ENCODE measurements around the gene KRTAP5-3.
A peak's percentile ranks its signal among the peaks of the same experiment; 100 is the strongest.
"Not testable (repeated sequence)": the region's sequence is repeated elsewhere in the genome, so short reads cannot be mapped to it uniquely, and the experiment has no call there.

The KRTAP5-3 gene

DNA sequence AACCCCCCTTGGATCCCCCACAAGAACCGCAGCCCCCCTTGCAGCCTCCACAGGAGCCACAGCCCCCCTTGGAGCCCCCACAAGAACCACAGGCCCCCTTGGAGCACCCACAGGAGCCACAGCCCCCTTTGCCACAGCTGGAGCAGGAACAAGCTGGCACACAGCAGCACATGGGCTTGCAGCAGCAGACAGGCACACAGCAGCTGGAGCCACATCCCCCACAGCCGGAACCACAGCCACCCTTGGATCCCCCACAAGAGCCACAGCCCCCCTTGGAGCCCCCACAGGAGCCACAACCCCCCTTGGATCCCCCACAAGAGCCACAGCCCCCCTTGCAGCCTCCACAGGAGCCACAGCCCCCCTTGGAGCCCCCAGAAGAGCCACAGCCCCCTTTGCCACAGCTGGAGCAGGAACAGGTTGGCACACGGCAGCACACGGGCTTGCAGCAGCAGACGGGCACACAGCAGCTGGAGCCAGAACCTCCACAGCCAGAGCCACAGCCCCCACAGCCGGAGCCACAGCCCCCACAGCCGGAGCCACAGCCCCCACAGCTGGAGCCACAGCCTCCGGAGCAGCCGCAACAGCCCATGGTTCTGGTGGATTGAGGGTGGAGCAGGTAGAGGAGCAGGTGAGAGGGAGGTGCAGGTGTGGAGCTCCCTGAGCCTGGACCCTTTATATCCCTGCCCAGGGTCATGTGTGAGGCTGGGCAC, 23.4 kb downstream of the KRTAP5-3 start, which contains the start of gene KRTAP5-1:
KRTAP5-1 (minus strand) TSS at position 623 of the 710 bp plus-strand sequence; CDS start at position 589, 34 bp downstream.
- DNase-seq = peak in 2 of 3 donors; percentile 63 to 70
- H3K36me3 ChIP-seq (ENCODE audit: control insufficient read depth in 4 of 4, insufficient read depth in 4 of 4, low read length in 3 of 4); H3K4me1 ChIP-seq (ENCODE audit: control extremely low read depth in 1 of 4, control insufficient read depth in 4 of 4, insufficient read depth in 4 of 4, low read length in 3 of 4); POLR2A ChIA-PET; H3K4me3 ChIP-seq (ENCODE audit: control insufficient read depth in 1 of 7, extremely low read depth in 1 of 7, insufficient read depth in 4 of 7, low read depth in 2 of 7, low read length in 6 of 7); H3K27ac ChIP-seq (ENCODE audit: insufficient read depth in 1 of 2, low read depth in 1 of 2, low read length in 2 of 2, poor library complexity in 1 of 2, severe bottlenecking in 2 of 2): not testable (repeated sequence)
- CTCF ChIA-PET = interaction anchor here (2.1 kb wide), 1 partner anchor 8 kb away, joined by 7 read pairs; no protein-coding TSS in a partner anchor
- Histone ChIP-seq H3K27me3 (replicated peaks in 2 of 5; ENCODE audit: control insufficient read depth in 4 of 5, insufficient read depth in 5 of 5, low read length in 4 of 5) (peaks cover 0 to 59% (median 10%) of the 10 kb centered on the region in 5 experiments), H3K9me3 (ENCODE audit: control extremely low read depth in 1 of 5, control insufficient read depth in 4 of 5, insufficient read depth in 2 of 5, low read depth in 1 of 5, low read length in 4 of 5) (peaks cover 0 to 16% (median 10%) of the 10 kb centered on the region in 5 experiments)
- 42% methylated on average over 4 of the region's 9 CpGs for WGBS (ENCODE audit: insufficient coverage)

DNA sequence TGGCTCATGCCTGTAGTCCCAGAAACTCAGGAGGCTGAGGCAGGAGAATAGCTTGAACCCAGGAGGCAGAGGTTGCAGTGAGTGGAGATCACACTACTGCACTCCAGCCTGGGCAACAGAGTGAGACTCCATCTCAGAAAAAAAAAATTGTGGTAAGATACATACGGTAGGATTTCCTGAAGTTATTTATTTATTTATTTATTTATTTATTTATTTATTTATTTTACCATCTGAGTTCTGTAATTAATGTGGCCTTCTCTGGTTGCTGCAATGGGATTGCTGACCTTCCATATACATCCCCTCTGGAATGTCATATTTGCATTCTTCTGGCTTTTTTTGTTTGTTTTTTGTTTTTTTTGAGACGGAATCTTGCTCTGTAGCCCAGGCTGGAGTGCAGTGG, 25.4 kb downstream of the KRTAP5-3 start:
- H3K4me1 ChIP-seq (ENCODE audit: control extremely low read depth in 1 of 4, control insufficient read depth in 4 of 4, insufficient read depth in 4 of 4, low read length in 3 of 4); DNase-seq; H3K36me3 ChIP-seq (ENCODE audit: control insufficient read depth in 4 of 4, insufficient read depth in 4 of 4, low read length in 3 of 4); H3K27ac ChIP-seq (ENCODE audit: insufficient read depth in 1 of 2, low read depth in 1 of 2, low read length in 2 of 2, poor library complexity in 1 of 2, severe bottlenecking in 2 of 2); H3K4me3 ChIP-seq (ENCODE audit: control insufficient read depth in 1 of 7, extremely low read depth in 1 of 7, insufficient read depth in 4 of 7, low read depth in 2 of 7, low read length in 6 of 7); POLR2A ChIA-PET: not testable (repeated sequence)
- CTCF ChIA-PET = interaction anchor here (1.2 to 2.0 kb wide), 2 partner anchors 9 to 23 kb away, joined by 4 to 7 read pairs; no protein-coding TSS in a partner anchor
- Histone ChIP-seq H3K27me3 (replicated peaks in 2 of 5; ENCODE audit: control insufficient read depth in 4 of 5, insufficient read depth in 5 of 5, low read length in 4 of 5) (peaks cover 4 to 50% (median 6%) of the 10 kb centered on the region in 5 experiments), H3K9me3 (ENCODE audit: control extremely low read depth in 1 of 5, control insufficient read depth in 4 of 5, insufficient read depth in 2 of 5, low read depth in 1 of 5, low read length in 4 of 5) (peaks cover 4 to 26% (median 21%) of the 10 kb centered on the region in 5 experiments)
- no CpG with 5 or more reads among the region's 2 CpGs for WGBS (ENCODE audit: insufficient coverage)

DNA sequence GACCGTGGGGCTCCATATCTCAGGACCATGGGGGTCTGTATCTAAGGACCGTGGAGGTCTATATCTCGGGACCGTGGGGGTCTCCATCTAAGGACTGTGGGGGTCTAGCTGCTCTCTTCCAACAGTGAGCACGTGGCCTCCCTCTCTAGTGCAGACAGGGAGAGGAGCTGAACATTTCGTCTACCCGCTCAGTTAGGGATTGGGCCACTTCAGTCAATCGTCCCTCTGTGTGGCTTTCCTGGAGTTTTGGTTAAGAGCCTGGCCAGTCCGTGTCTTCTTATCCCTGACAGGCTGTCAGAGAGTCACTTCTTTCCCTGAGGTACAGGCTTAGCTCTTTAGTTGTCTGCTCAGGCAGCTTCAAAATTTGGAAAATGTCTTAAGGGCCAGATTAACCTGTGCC, 26.3 kb downstream of the KRTAP5-3 start:
- WGBS (ENCODE audit: insufficient coverage) = 90% methylated on average over 9 of the region's 9 CpGs
- H3K27me3 ChIP-seq (replicated peaks in 2 of 5; ENCODE audit: control insufficient read depth in 4 of 5, insufficient read depth in 5 of 5, low read length in 4 of 5) = peaks cover 4 to 49% (median 6%) of the 10 kb centered on the region in 5 experiments
- CTCF ChIA-PET = interaction anchor here (1.2 to 2.0 kb wide), 2 partner anchors 8 to 22 kb away, joined by 4 to 7 read pairs; no protein-coding TSS in a partner anchor

DNA sequence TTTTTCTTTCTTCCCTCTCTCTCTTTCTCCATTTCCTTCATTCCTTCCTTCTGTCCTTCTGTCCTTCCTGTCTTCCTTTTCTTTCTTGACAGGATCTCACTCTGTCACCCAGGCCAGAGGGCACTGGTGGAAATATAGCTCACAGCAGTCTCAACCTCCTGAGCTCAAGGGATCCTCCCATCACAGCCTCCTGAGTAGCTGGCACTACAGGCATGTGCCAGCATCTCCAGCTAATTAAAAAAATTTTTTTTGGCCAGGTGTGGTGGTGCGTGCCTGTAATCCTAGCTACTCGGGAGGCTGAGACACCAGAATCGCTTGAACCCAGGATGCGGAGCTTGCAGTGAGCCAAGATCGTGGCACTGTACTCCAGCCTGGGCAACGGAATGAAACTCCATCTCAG, 31.4 kb downstream of the KRTAP5-3 start:
- Histone ChIP-seq H3K4me3 (ENCODE audit: control insufficient read depth in 1 of 7, extremely low read depth in 1 of 7, insufficient read depth in 4 of 7, low read depth in 2 of 7, low read length in 6 of 7) (no peak overlapping the region), H3K9me3 (ENCODE audit: control extremely low read depth in 1 of 5, control insufficient read depth in 4 of 5, insufficient read depth in 2 of 5, low read depth in 1 of 5, low read length in 4 of 5) (peaks cover 4 to 22% (median 16%) of the 10 kb centered on the region in 5 experiments), H3K4me1 (ENCODE audit: control extremely low read depth in 1 of 4, control insufficient read depth in 4 of 4, insufficient read depth in 4 of 4, low read length in 3 of 4) (peaks cover 0 to 21% (median 12%) of the 10 kb centered on the region in 4 experiments), H3K27me3 (replicated peaks in 2 of 5; ENCODE audit: control insufficient read depth in 4 of 5, insufficient read depth in 5 of 5, low read length in 4 of 5) (peaks cover 4 to 65% (median 13%) of the 10 kb centered on the region in 5 experiments), H3K27ac (ENCODE audit: insufficient read depth in 1 of 2, low read depth in 1 of 2, low read length in 2 of 2, poor library complexity in 1 of 2, severe bottlenecking in 2 of 2) (no peak overlapping the region), H3K36me3 (ENCODE audit: control insufficient read depth in 4 of 4, insufficient read depth in 4 of 4, low read length in 3 of 4) (no peaks in the 10 kb centered on the region)
- 86% methylated on average over 5 of the region's 6 CpGs for WGBS (ENCODE audit: insufficient coverage)
- ChIA-PET CTCF (interaction anchor here (1.1 to 2.4 kb wide), 6 partner anchors 9 to 61 kb away, joined by 3 to 8 read pairs (median 4); partner anchors contain the start of gene KRTAP5-1), POLR2A (no interaction called here)
- no peak for DNase-seq

More for the DNA sequence above, 26.3 kb downstream of the KRTAP5-3 start:
- POLR2A ChIA-PET = no interaction called here
- Histone ChIP-seq H3K9me3 (ENCODE audit: control extremely low read depth in 1 of 5, control insufficient read depth in 4 of 5, insufficient read depth in 2 of 5, low read depth in 1 of 5, low read length in 4 of 5) (peaks cover 4 to 27% (median 21%) of the 10 kb centered on the region in 5 experiments), H3K36me3 (ENCODE audit: control insufficient read depth in 4 of 4, insufficient read depth in 4 of 4, low read length in 3 of 4) (no peaks in the 10 kb centered on the region), H3K4me1 (ENCODE audit: control extremely low read depth in 1 of 4, control insufficient read depth in 4 of 4, insufficient read depth in 4 of 4, low read length in 3 of 4) (peaks cover 0 to 8% (median 6%) of the 10 kb centered on the region in 4 experiments), H3K27ac (ENCODE audit: insufficient read depth in 1 of 2, low read depth in 1 of 2, low read length in 2 of 2, poor library complexity in 1 of 2, severe bottlenecking in 2 of 2) (no peak overlapping the region), H3K4me3 (ENCODE audit: control insufficient read depth in 1 of 7, extremely low read depth in 1 of 7, insufficient read depth in 4 of 7, low read depth in 2 of 7, low read length in 6 of 7) (no peak overlapping the region)
- DNase-seq = no peak

DNA sequence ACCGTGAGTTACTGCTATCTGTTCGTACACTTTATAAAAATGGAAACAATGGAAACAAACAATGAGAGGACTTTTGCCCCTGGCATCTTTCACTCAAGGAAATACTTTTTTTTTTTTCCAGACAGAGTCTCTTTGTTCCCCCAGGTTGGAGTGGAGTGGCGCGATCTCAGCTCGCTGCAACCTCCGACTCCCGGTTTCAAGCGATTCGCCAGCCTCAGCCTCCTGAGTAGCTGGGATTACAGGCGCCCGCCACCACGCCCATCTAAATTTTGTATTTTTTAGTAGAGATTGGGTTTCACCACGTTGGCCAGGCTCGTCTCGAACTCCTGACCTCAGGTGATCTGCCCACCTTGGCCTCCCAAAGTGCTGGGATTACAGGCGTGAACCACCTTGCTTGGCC, 32.5 kb downstream of the KRTAP5-3 start:
- not testable (repeated sequence) for H3K36me3 ChIP-seq (ENCODE audit: control insufficient read depth in 4 of 4, insufficient read depth in 4 of 4, low read length in 3 of 4); H3K4me3 ChIP-seq (ENCODE audit: control insufficient read depth in 1 of 7, extremely low read depth in 1 of 7, insufficient read depth in 4 of 7, low read depth in 2 of 7, low read length in 6 of 7); H3K27ac ChIP-seq (ENCODE audit: insufficient read depth in 1 of 2, low read depth in 1 of 2, low read length in 2 of 2, poor library complexity in 1 of 2, severe bottlenecking in 2 of 2); DNase-seq
- H3K9me3 ChIP-seq (ENCODE audit: control extremely low read depth in 1 of 5, control insufficient read depth in 4 of 5, insufficient read depth in 2 of 5, low read depth in 1 of 5, low read length in 4 of 5) = peaks cover 4 to 17% (median 8%) of the 10 kb centered on the region in 5 experiments
- 88% methylated on average over 11 of the region's 16 CpGs for WGBS (ENCODE audit: insufficient coverage)
- ChIA-PET POLR2A (interaction anchor here (0.7 to 2.3 kb wide), 2 partner anchors 9 to 12 kb away, joined by 3 to 6 read pairs; no protein-coding TSS in a partner anchor), CTCF (interaction anchor here (0.7 to 3.0 kb wide), 5 partner anchors 11 to 1151 kb away, joined by 3 to 20 read pairs (median 6); no protein-coding TSS in a partner anchor)
- H3K4me1 ChIP-seq (ENCODE audit: control extremely low read depth in 1 of 4, control insufficient read depth in 4 of 4, insufficient read depth in 4 of 4, low read length in 3 of 4) = peaks cover 0 to 29% (median 19%) of the 10 kb centered on the region in 4 experiments
- peaks cover 4 to 68% (median 14%) of the 10 kb centered on the region in 5 experiments for H3K27me3 ChIP-seq (replicated peaks in 2 of 5; ENCODE audit: control insufficient read depth in 4 of 5, insufficient read depth in 5 of 5, low read length in 4 of 5)

DNA sequence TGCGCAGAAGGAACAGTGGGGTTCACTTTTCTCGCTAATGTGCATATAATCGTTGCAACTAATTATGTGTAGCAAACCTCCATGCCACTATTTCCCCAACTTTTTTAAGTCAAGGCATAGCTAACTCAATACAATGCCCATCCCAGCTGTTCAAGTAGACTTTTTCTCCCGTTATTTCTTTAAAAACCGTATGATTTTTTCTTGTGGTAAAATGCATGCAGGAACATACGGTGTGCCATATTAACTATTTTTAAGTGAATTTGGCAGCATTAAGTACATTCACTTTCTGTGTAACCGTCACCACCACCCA, 33.4 kb downstream of the KRTAP5-3 start:
- WGBS (ENCODE audit: insufficient coverage) = 10% methylated on average over 5 of the region's 7 CpGs
- H3K4me1 ChIP-seq (ENCODE audit: control extremely low read depth in 1 of 4, control insufficient read depth in 4 of 4, insufficient read depth in 4 of 4, low read length in 3 of 4) = peaks cover 0 to 30% (median 20%) of the 10 kb centered on the region in 4 experiments
- ChIA-PET POLR2A (interaction anchor here (1.0 to 2.3 kb wide), 2 partner anchors 11 to 22 kb away, joined by 6 read pairs; no protein-coding TSS in a partner anchor), CTCF (interaction anchor here (0.6 to 3.0 kb wide), 15 partner anchors 8 to 445 kb away, joined by 3 to 20 read pairs (median 6); no protein-coding TSS in a partner anchor)
- peaks cover 4 to 77% (median 22%) of the 10 kb centered on the region in 5 experiments for H3K27me3 ChIP-seq (replicated peaks in 2 of 5; ENCODE audit: control insufficient read depth in 4 of 5, insufficient read depth in 5 of 5, low read length in 4 of 5)
- no peak for DNase-seq
- no peak overlapping the region for H3K4me3 ChIP-seq (ENCODE audit: control insufficient read depth in 1 of 7, extremely low read depth in 1 of 7, insufficient read depth in 4 of 7, low read depth in 2 of 7, low read length in 6 of 7)
- H3K27ac ChIP-seq (ENCODE audit: insufficient read depth in 1 of 2, low read depth in 1 of 2, low read length in 2 of 2, poor library complexity in 1 of 2, severe bottlenecking in 2 of 2) = no peak overlapping the region
- H3K9me3 ChIP-seq (ENCODE audit: control extremely low read depth in 1 of 5, control insufficient read depth in 4 of 5, insufficient read depth in 2 of 5, low read depth in 1 of 5, low read length in 4 of 5) = peaks cover 4 to 17% (median 6%) of the 10 kb centered on the region in 5 experiments
- no peaks in the 10 kb centered on the region for H3K36me3 ChIP-seq (ENCODE audit: control insufficient read depth in 4 of 4, insufficient read depth in 4 of 4, low read length in 3 of 4)

Data from common myeloid progenitor, CD34-positive (primary cell).